Cerebellar cortex (tissue), 1 donor: ENCODE data around the gene TMEM37.
"Not testable (repeated sequence)": the region's sequence is repeated elsewhere in the genome, so short reads cannot be mapped to it uniquely, and the experiment has no call there.

Experiments
- DNase-seq: peaks from one replicate; pipeline ENCODE4 v3.0.0-alpha.2; 2015; ENCODE audit warnings: low spot score

Gene TMEM37, protein sequence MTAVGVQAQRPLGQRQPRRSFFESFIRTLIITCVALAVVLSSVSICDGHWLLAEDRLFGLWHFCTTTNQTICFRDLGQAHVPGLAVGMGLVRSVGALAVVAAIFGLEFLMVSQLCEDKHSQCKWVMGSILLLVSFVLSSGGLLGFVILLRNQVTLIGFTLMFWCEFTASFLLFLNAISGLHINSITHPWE

DNA sequence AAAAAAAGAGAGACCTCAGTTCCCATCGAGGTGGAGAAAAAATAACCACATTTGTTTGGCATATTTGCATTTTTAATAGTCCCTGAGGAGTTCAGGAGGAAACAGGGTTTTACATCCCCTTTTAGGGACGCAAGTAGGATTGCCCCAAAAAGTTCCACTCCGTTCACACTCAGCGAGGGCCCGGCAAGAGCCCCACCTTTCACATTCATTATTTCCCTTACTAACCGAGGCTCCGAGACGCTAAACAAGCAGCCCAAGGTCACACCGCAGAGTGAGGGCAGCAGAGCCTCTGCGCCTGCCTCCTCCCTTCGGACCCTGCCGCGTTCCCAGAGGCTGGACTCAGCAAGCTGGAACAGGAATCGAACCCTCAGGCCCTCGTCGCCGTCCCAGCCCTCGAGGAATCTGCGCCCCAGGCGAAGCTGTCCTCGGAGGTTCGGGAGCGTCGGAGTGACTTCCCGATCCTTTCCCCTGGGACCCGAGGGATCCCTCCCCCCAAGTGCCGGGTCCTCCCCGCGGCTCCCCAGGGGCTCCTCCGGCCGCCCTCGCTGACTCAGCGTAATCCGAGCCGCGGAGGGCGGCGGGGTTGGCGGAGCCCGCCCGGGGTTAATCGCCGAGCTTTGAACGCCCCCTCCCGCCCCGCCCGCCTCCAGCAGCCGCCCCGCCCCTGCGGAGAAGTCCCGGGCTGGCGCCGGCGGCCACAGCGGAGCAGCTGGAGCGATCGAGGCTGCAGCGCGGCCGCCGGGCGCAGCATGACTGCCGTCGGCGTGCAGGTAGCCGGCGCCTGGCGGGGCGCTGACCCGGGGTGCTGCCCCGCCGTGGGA lies at the start of gene TMEM37:
Gene TMEM37, plus strand, starts transcription at position 700 of the 821 bp plus-strand sequence. Its CDS starts 50 bp downstream, at position 750.
- DNase-seq = no peak

DNA sequence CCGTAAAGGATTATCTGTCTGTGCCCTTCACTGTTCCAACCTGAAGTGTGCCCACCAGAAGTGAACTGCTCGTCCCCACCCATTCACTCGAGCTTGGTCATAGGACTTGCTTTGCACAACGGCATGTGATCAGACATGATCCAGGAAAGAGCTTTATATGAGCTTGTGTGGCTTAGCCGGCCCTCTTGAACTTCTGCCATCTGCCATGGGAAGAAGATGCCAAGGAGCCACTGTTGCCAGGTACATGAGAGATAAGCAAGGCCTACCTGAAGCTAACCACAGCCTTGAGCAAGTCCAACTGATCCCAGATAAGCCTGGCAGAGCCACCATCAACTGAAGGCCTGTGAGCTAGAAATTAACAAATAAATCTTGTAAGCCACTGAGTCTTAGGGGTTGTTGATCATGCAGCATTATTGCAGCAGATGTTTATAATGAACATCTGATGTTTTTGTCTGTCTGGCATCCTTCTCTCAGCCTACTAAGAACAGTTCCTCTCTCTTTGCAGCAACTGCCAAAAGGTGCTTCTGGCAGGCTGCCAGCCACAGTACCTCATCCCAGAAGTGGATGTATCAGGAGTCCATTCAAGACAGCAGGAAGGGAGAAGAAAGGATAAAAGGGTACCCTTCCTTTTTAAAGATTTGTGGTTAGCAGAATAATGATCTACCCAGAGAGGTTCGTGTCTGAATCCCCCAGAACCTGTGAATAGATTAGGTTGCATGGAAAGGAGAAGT lies 48.1 kb upstream of the TMEM37 start:
- DNase-seq = peak; percentile 81

DNA sequence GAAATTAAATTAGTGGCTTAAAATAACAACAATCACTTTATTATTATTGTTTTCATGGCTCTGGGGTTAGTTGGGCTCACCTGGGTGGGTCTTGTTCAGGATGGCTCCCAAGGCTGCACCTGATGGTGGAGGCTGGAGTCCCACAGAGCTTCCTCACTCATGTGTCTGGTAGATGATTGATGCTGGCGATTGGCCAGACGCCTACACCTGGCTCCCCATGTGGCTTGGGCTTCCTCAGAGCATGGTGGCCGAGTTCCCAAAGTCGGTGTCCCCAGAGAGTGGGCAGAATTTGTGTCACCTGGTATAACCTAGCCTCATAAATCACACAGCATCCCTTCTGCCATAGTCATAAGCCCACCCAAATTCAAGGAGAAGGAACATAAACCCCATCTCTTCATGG lies 46.7 kb upstream of the TMEM37 start:
- no peak for DNase-seq

DNA sequence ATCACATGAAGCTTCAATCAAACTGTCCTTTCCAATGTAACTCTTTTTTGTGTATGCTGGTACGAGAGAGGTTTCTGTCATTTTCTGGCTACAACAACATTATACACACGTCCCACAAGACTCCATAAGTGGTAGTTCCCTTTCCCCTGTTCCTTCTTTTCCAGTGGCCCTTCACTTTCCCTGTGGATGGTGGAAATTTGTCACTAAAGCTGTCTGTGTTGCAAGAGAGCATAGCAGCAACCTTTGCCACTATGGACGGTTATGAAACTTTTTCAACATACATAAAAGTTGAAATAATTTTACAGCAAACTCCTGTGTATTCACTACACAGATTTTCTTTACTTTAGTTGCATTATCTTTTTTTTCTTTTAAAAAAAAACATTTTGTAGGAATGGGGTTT lies 46.2 kb upstream of the TMEM37 start:
- no peak for DNase-seq

DNA sequence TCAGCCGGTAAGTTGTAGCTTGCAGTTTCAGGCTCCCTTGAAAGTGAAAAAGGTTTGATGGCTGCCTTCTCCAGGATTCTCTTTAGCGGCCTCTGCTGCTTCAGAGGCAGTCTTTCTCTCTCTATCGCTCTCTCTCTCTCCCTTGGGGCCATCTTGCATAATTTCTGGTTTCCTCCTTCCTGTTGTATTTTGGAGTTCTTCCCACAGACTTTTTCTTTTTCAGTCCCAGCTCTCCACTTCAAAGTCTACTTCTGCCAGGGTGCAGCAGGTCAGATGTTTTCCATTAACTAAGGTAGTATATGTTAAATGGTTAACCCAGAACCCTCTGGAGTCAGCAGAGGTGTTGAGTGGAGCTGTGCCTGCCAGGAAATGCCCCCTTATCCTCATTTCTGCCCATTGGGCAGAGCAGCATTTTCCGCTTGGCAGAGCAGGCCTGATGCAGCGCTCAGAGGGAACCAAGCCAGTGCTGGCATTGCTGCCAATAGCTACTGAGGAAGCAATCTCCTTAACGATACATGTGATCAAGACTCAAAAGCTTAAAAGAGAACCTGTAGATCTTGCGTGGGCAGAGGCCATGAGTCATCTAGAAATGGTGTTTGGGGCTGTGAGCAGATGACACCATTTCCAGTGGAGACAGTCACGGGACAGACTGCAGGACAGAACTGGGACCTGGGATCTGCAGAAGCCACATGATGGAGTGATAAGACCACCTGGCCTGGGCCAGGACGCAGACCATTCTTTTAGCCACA lies 44.1 kb upstream of the TMEM37 start:
- peak; percentile 45 for DNase-seq

DNA sequence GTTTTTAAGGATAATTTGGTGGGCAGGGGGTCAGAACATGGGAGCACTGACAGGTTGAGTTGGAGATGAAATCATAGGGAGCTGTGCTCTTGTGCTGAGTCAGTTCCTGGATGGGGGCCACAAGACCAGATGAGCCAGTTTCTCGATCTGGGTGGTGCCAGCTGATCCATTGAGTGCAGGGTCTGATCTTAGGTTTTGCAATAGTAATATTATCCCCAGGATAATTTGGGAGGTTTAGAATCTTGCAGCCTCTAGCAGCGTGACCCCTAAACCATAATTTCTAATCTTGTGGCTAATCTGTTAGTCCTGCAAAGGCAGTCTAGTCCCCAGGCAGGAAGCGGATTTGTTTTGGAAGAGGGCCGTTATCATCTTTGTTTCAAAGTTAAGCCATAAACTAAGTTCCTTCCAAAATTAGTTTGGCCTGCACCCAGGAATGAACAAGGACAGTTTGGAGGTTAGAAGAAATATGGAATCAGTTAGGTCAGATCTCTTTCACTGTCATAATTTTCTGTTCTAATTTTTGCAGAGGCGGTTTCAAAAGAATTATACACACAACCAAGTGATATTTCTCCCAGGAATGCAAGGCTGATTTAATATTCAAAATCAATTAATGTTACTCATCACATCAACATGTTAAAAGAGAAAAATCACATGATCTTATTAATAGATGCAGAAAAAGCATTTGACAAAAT lies 41.9 kb upstream of the TMEM37 start:
- peak; percentile 25 for DNase-seq

DNA sequence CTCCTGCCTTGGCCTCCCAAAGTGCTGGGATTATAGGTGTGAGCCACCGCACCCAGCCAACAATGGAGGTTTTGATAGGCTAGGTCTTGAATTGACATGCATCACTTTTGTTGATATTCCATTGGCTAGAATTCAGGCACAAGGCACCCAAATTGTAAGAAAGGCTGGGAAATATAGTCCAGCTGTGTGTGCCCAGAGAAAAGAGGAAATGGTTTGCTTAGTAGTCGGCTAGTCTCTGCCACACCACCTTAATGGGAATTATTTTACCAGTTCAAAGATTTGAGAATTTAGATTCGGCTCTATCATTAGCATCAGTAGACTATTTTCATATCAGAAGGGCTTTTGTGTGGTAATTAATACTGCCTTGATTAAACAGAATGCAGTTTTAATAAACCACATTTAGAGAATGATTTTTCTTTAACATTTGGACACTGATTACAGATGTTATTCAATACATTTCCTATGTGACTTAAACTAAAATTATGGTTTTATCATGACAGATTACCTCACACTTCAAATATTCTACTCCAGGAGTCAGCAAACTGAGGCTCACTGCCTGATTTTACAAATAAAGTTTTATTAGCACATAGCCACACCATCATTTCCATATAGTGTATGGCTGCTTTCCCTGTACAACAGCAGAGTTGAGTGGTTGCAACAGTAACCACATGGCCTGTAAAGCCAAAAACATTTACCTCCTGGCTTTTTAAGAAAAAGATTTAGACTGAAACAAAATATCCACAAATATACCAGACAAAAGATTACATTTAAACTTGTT lies 37.5 kb upstream of the TMEM37 start:
- no peak for DNase-seq

DNA sequence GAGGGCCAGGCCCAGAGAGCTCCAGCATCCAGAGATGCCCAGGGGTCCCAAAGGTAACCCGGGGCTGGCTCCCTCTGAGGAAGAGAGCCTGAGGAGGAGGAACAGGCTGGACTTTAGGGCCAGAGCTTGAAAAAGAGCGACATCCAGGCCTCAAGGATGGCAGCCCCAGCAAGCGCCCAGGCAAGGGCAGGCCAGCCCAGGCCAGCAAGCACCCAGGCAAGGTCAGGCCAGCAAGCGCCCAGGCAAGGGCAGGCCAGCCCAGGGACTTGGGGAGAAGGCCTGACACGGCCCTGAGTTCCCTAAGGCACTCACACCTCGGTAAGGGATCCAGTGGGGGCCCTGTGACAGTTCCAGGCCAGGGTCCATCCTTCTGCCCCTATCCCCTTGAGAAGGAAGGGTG lies 34.5 kb upstream of the TMEM37 start:
- DNase-seq = no peak

DNA sequence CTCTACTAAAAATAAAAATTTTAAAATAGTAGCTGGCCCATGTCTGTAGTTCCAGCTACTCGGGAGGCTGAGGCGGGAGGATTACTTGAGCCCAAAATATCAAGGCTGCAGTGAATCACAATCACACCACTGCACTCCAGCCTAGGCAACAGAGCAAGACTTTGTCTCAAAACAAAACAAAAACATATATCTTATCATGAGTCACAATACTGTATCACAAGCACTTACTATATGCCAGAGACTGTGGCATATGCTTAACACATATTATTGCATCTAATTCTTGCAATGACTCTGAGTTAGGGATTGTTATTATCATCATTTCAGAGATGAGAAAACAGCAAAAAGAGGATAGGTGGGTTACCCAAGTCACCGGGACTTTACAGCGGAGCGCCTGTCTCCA lies 29.5 kb upstream of the TMEM37 start:
- DNase-seq = no peak

DNA sequence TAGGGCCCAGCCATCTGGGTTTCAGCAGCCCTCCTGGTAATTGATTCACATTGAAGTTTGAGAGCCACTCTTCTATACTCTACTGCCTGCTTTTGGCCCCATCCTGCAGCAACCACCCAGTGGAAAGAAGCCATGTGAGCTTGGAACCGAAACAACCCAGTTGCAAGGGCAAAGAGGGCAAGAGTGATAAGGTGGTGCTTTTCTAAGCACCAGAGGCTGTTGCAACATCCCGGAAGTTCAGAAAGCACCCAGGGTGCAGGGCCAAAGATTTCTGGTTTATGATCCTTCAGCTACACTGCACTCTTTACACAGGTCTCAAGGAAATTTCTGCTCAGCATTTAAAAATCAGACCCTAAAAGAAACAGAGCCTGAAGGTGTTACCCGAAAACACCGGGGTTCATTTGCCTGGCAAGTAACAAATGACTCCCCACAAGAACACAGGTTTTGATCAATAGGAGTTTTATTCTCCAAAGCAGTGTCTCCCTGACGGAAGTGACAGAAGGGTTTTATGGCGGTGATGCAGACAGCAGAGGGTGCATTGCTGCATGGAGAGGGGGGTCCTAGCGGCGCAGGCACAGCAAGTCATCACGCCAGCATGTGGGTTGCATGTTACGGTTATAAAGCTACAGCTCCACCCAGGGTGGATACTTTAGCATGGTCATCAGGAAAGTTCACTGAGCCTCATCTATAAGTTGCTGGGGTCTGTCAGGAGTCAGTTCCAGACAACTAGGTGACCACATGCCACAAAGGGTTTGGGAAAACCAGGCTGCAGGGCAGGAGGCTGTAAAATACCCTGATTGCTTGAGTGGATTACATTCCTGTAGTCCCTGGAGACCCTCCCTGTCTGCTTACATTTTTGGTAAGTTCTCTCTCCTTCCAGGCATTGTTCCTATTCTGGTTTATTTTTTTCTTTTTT lies 28.8 kb upstream of the TMEM37 start:
- DNase-seq = no peak

DNA sequence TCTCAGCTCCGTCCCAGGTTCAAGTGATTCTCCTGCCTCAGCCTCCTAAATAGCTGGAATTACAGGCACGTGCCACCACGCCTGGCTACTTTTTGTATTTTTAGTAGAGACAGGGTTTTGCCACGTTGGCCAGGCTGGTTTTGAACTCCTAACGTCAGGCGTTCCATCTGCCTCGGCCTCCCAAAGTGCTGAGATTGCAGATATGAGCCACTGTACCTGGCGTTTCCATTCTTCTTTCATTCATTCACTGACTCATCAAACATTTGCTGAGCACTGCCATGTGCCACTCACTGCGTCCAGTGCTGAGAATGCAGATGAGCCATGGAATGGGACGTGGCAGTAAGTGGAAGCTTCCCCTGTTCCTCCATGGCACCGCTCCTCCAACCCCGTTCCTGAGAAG lies 28.0 kb upstream of the TMEM37 start:
- not testable (repeated sequence) for DNase-seq

DNA sequence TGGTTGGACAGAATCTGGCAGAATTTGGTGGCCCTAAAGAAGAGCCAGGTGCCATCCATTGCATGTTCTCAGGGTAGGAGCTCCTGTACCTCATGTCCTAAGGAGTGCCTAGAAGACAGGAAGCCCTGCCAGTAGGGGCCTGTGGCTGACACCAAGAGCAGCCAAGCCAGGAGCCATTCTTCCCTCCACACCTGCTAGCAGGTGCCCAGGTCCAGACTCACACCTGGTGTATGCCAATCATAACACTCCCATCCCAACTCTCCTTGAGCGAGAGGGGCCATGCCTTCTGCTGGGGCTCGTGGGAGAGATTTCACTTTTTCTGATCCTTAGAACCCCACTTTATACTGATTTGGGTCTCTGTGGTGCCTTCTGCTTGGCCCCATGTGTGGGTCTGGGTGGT lies 26.5 kb upstream of the TMEM37 start:
- no peak for DNase-seq

DNA sequence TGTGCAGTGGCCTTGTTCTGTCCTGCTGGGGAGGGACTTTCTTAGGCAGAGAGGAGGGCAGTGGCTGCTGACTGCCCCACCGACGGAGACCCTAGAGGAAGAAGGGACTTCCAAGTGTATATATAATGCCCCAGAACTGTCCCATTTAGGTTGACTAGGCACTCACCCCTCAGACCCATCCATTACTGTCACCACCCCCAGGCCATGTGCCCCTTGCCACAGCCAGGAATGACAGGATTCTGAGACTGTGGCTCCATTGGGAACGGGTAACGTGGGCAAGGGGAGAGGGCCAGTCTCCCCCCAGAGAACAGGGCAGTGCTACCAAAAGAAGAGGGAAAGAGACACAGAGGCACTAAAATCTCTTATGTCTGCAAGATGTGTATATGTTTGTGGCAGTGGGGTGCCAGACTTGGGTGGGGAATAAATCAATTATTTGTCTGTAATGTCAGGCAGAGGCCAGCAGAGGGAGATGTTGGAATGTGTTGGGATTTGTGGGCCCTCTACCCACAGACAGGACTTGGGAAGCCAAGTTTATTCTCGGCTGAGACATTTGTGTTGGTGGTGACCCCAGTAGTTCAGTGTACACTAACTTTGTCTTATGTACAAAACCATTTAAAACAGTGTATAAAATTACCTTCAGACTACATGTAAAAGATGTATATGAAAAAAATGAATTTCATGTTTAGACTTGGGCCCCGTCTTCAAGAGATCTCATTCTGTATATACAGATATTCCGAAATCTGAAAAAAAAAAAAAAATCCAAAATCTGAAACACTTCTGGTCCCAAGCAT lies 24.0 kb upstream of the TMEM37 start:
- DNase-seq = peak; percentile 45

DNA sequence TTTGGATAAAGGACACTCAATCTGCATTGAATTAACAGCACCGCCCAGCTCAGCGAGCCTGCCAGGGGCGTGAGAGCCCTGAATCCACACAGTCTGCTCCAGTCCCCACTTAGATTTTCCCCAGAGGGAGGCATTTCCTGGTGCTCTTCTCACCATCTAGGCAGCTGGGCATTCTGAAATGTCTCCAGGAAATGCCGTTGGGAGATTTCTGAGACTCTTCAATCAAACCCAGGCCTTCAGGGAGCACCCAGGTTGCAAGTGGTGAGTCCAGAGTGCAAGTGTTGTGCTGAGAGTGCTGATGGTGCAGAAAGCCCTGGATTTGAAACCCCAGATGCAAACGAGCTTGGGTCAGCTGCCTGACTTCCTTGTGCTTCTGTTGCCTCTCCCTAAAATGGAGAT lies 23.4 kb upstream of the TMEM37 start:
- no peak for DNase-seq

DNA sequence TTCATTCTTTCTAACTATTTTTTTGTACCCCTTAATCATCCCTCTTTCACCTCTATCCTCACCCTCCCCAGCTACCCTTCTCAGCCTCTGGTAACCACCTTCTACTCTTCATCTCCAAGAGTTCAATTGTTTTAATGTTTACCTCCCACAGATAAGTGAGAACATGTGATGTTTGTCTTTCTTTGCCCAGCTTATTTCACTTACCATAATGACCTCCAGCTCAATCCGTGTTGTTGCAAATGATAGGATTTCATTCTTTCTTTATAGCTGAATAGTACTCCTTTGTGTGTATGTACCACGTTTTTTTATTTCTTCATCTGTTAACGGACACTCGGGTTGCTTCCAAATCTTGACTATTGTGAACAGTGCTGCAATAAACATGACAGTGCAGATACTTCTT lies 22.1 kb upstream of the TMEM37 start:
- no peak for DNase-seq

DNA sequence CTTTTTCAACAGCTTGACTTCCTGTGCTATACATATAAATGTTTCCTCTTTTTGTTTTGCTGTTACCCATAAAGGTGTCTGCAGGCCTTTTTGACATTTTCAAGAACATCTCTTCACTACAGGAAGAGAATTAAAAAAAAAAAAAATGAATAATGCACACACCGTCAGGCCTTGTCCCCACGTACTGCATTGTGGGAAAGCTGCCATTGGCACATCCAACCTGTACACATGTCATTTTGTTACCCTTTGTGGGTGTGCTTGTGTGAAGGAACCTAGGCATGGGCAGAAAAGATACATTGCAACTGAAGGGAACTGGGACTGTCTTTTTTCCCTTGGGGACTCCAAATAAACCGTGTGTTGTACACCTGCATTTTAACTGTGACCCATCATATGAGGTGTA lies 16.8 kb upstream of the TMEM37 start:
- DNase-seq = no peak

DNA sequence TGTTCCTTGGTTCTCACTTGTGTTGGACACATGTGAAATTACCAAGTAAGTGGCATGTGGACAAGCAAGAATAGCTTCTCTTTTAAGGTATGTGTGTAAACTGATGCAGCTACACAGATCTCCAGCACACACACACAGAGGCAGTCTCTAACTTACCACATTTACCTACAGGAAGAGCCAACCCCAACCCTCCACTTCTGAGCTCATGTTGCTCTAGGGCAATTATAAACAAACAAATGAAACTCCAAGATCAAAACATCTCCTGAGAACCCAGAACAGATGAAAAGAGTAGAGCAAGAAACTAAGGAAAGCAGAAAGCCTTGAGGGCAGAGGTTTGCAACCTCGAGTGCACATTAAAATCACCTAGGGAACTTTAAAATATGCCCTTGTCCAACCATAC lies 16.0 kb upstream of the TMEM37 start:
- DNase-seq = no peak

DNA sequence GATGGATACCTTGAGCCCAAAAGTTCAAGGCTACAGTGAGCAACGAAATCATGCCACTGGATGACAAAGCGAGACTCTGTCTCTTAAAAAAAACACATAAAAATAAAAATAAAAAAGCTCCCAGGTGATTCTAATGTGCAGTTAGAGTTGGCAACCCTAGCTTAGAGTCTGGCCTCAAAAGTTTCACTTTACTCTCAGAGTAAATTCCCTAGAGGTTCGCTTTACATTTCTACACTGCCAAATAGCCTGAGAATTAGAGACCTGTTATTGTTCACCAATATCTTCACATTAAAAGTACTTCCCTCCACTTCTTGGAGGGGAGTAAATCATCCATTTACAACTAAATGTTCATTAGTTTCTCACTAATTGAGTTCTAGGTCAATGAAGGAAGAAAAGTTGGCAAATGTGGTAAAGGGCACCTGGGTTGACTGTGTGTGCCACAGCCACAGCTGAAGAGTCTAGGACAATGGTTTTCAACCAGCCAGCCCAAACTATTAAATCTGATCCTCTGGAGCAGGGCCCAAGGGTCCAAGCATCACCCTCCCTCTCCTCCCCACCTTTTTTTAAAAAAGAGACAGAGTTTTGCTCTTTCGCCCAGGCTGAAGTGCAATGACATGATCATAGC lies 15.2 kb upstream of the TMEM37 start:
- DNase-seq = no peak

DNA sequence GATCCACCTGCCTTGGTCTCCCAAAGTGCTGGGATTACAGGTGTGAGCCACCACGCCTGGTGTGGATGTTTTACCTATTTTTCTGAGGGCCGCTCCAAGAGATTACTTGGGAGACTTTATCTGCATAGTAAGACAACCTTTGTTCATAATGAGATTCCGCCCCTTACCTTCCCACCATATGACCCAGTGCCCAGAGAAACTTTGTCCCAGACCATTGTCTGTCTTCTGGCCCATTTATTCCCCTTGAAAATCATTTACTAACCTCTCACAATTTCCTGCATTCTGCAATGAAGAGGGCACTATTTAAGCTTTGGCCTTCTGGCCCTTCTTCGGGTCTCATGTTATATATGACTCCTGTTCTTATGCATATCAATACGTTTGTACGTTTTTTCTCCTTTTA lies 13.7 kb upstream of the TMEM37 start:
- no peak for DNase-seq
